ENCODE results near the gene TTI1. TPM values are rescaled to one million over a fixed set of nuclear protein-coding genes. Genes with fewer than 3 reads are reported as not detected.

TTI1 gene
- total RNA-seq, 4 donors from 2014 or later, result 14.8 to 25.4 (median 20.3) TPM

DNA sequence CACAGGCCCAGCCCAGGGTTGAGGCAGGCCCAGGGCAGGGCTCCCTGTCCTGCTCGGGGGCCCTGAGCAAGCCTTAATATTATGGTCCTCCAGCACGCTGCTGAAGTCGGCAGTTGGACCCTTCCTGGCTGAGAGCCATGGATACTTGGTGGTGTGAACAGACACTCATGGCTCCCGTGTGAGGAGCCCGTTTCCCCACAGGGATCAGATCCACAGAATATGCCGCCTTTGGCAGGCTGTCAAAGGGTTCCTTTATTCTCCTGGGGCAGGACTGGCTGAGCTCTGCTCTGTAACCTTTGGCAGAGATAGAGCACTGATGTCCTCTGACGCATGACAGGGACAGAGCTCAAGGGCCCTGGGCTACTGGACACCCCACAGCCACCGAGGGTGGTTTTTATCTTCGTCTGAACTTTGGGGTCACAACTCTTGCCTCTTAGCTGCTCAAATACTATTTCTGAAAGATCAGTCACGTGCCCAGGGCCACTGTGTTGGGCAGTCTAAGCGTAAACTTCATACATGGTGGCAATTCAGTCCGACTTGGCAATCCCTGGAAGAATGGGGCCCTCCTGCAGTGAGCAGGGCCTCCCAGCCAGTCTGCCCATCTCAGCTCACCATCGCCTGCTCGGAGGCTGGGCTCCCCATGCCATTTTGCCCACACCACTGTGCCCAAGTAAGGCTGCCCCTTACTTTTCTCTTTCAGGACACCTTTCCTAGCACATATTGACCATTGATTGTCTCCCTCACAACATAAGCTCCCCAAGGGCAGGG lies 49.1 kb downstream of the TTI1 start:
- peak in 1 of 2 donors; percentile 56 for DNase-seq
- intact Hi-C loops (cut with DNase I; ENCODE audit: low total_unique reads), result no loop called here

DNA sequence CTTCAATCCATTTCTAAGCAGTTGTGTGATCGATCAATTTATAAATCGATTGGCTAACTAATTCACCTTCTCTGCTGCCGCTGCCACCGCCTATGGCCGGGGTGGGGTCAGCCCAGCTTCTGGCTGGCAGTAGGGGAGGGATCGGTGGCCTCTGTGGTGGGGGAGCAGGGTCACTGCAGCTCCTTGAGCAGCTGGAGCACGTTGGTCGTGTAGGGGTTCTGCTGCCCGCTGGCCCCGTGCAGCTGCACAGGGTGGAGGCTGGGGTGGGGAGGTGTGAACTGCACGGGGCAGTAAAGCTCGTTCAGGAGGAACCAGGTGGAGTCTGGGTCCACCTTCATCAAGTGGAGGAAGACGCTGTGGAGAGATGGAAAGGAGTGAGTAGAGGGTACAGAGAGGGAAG lies 50.0 kb downstream of the TTI1 start:
- no peaks in the 10 kb centered on the region for H3K9me3 ChIP-seq
- no peak for DNase-seq
- no peak for ATAC-seq
- H3K27ac ChIP-seq, result no peak overlapping the region
- in situ Hi-C loops (cut with MboI; ENCODE audit: low sequenced_read_pairs in 4 of 4) (loop anchor here in 3 of 4 donors (25.0 kb wide), 3 partner anchors 196 to 796 kb away; partner anchors contain the start of genes MROH8 (in 1 of the 3) and RPN2 (in 1 of the 3)), intact Hi-C loops (cut with DNase I; ENCODE audit: low total_unique reads) (no loop called here)
- peaks cover 0 to 16% of the 10 kb centered on the region in 2 donors for H3K36me3 ChIP-seq
- H3K4me1 ChIP-seq, result peaks cover 44% of the 10 kb centered on the region in 2 donors
- no peak overlapping the region for H3K4me3 ChIP-seq
- no peaks in the 10 kb centered on the region for H3K27me3 ChIP-seq
- TF ChIP-seq POLR2A (IDR thresholded peaks at IDR 0.05), result no peak
- TF ChIP-seq, protein P1, sequence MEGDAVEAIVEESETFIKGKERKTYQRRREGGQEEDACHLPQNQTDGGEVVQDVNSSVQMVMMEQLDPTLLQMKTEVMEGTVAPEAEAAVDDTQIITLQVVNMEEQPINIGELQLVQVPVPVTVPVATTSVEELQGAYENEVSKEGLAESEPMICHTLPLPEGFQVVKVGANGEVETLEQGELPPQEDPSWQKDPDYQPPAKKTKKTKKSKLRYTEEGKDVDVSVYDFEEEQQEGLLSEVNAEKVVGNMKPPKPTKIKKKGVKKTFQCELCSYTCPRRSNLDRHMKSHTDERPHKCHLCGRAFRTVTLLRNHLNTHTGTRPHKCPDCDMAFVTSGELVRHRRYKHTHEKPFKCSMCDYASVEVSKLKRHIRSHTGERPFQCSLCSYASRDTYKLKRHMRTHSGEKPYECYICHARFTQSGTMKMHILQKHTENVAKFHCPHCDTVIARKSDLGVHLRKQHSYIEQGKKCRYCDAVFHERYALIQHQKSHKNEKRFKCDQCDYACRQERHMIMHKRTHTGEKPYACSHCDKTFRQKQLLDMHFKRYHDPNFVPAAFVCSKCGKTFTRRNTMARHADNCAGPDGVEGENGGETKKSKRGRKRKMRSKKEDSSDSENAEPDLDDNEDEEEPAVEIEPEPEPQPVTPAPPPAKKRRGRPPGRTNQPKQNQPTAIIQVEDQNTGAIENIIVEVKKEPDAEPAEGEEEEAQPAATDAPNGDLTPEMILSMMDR (IDR thresholded peaks at IDR 0.05 in 4 of 5, conservative IDR thresholded peaks at IDR 0.05 in 1 of 5), result no peak

More for the DNA sequence above, 49.1 kb downstream of the TTI1 start:
- peak in 1 of 2 donors; percentile 16 for ATAC-seq
- Histone ChIP-seq H3K36me3 (peaks cover 0 to 16% of the 10 kb centered on the region in 2 donors), H3K4me3 (no peak overlapping the region), H3K27me3 (no peaks in the 10 kb centered on the region), H3K9me3 (no peaks in the 10 kb centered on the region), H3K4me1 (peaks cover 53% of the 10 kb centered on the region in 2 donors), H3K27ac (peak overlapping the region; percentile 14 to 57 (median 31))
- in situ Hi-C loops (cut with MboI; ENCODE audit: low sequenced_read_pairs in 4 of 4), result loop anchor here in 3 of 4 donors (25.0 kb wide), 3 partner anchors 197 to 797 kb away; partner anchors contain the start of genes MROH8 (in 1 of the 3) and RPN2 (in 1 of the 3)
- TF ChIP-seq, protein P1 (IDR thresholded peaks at IDR 0.05 in 4 of 5, conservative IDR thresholded peaks at IDR 0.05 in 1 of 5), result no peak

DNA sequence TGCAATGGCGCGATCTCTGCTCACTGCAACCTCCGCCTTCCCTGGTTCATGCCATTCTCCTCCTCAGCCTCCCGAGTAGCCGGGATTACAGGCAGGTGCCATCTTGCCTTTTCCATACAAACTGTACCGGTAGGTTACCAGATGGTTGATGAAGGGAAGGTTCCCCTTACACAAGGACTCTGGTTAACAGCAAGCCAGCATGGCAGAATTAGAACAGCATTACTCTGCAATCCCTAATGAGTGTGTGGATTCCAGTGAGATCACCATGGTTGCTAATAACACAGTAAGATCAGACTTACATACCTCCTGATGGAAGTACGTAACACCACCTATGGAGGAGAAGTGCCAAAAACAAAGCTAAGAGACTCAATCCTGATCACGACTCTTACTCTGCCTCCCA lies 51.7 kb downstream of the TTI1 start:
- Histone ChIP-seq H3K27ac (no peak overlapping the region), H3K27me3 (no peaks in the 10 kb centered on the region), H3K36me3 (peaks cover 0 to 16% of the 10 kb centered on the region in 2 donors), H3K4me3 (no peak overlapping the region), H3K9me3 (no peaks in the 10 kb centered on the region), H3K4me1 (peaks cover 29% of the 10 kb centered on the region in 2 donors)
- ATAC-seq (no peak), DNase-seq (no peak)
- intact Hi-C loops (cut with DNase I; ENCODE audit: low total_unique reads), result no loop called here
- TF ChIP-seq, protein P1 (IDR thresholded peaks at IDR 0.05 in 4 of 5, conservative IDR thresholded peaks at IDR 0.05 in 1 of 5), result no peak
- TF ChIP-seq POLR2A (IDR thresholded peaks at IDR 0.05), result no peak
- in situ Hi-C loops (cut with MboI; ENCODE audit: low sequenced_read_pairs in 4 of 4), result loop anchor here in 3 of 4 donors (25.0 kb wide), 3 partner anchors 194 to 794 kb away; partner anchors contain the start of genes MROH8 (in 1 of the 3) and RPN2 (in 1 of the 3)

DNA sequence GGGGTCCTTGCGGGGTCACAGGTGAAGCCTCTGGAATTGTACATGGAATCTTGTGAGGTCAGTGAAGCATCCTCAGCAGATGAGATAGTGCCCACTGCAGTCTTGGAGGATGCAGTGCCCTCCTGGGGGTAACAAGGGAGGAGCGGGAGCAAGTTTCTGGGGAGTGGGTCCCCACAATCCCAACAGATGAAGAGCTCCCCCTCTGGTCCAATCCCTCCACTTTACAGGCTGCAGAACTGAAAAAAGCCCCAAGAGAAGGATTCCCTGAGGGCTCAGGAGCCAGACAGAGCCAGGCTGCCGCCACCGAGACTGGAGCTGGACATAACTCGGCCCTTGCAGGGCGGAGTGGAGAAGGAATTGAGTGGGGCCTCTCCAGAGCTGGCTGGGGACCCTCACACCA lies 52.4 kb downstream of the TTI1 start:
- Histone ChIP-seq H3K4me3 (no peak overlapping the region), H3K9me3 (no peaks in the 10 kb centered on the region), H3K4me1 (peaks cover 22% of the 10 kb centered on the region in 2 donors), H3K27ac (no peak overlapping the region), H3K27me3 (no peaks in the 10 kb centered on the region), H3K36me3 (peaks cover 0 to 16% of the 10 kb centered on the region in 2 donors)
- DNase-seq (no peak), ATAC-seq (no peak)
- in situ Hi-C loops (cut with MboI; ENCODE audit: low sequenced_read_pairs in 4 of 4), result loop anchor here in 3 of 4 donors (25.0 kb wide), 3 partner anchors 194 to 794 kb away; partner anchors contain the start of genes MROH8 (in 1 of the 3) and RPN2 (in 1 of the 3)
- intact Hi-C loops (cut with DNase I; ENCODE audit: low total_unique reads), result no loop called here
- no peak for TF ChIP-seq POLR2A (IDR thresholded peaks at IDR 0.05)
- TF ChIP-seq, protein P1 (IDR thresholded peaks at IDR 0.05 in 4 of 5, conservative IDR thresholded peaks at IDR 0.05 in 1 of 5), result no peak
